ENCODE data around the gene IFNA21.

- TF ChIP-seq ZNF274 (IDR thresholded peaks at IDR 0.05; ENCODE audit: low read depth, low read length) = no peak
- no peak for TF ChIP-seq SUZ12 (IDR thresholded peaks at IDR 0.05; ENCODE audit: extremely low read depth, insufficient read depth, insufficient read length)
- no peak for TF ChIP-seq YY1 (IDR thresholded peaks at IDR 0.05; ENCODE audit: insufficient read depth, insufficient read length)
These were observed 29.4 kb downstream of the IFNA21 start for GRCh38 chr9:21137020-21137419.

Data from NT2/D1 (cell line).